Tibial nerve (tissue), 4 donors: ENCODE data around the gene SRGAP3. TPM values are rescaled to one million over a fixed set of nuclear protein-coding genes. Genes with fewer than 3 reads are reported as not detected.

ENCODE experiments used
- DNase-seq, 2 donors: peaks; one replicate each; pipeline ENCODE4 v3.0.0-alpha.2; 2019; ENCODE audit warnings: low spot score in 2 of 2
- H3K27ac ChIP-seq, 4 donors: fragments of 200-600 bp; sonication (generic) in 3 of 4; one replicate each; pipeline ENCODE4 v1.5.1; 2017 to 2019; ENCODE audit warnings: mild to moderate bottlenecking in 1 of 4
- H3K27me3 ChIP-seq, 2 donors: fragments of 200-600 bp; sonication (generic) in 1 of 2; one replicate each; pipeline versions ENCODE4 v1.5.1 to v1.6.0; 2017 to 2019
- H3K36me3 ChIP-seq, 3 donors: fragments of 200-600 bp; sonication (generic); one replicate each; pipeline ENCODE4 v1.5.1; 2018 to 2019
- H3K4me1 ChIP-seq, 4 donors: fragments of 200-600 bp; sonication (generic) in 3 of 4; one replicate each; pipeline ENCODE4 v1.5.1; 2017 to 2019
- H3K4me3 ChIP-seq, 4 donors: fragments of 200-600 bp; sonication (generic) in 3 of 4; one replicate each; pipeline ENCODE4 v1.5.1; 2017 to 2019; ENCODE audit warnings: mild to moderate bottlenecking in 1 of 4, moderate library complexity in 1 of 4
- H3K9me3 ChIP-seq, 4 donors: fragments of 200-600 bp; sonication (generic) in 3 of 4; one replicate each; pipeline ENCODE4 v1.5.1; 2017 to 2019
- EP300 ChIP-seq, 2 donors: sonication (generic); formaldehyde crosslinking; IDR thresholded peaks; one replicate each; pipeline ENCODE4 v1.6.1; 2017; ENCODE audit warnings: antibody characterized with exemption in 2 of 2, mild to moderate bottlenecking in 1 of 2
- POLR2A ChIP-seq, 2 donors: fragments of 450-650 bp; IDR thresholded peaks; one replicate each; pipeline ENCODE4 v1.6.1; 2017; ENCODE audit warnings: antibody characterized with exemption in 2 of 2, mild to moderate bottlenecking in 2 of 2, moderate library complexity in 2 of 2
- WGBS, 2 donors: methylation state at CpG; one replicate each; pipeline ENCODE4 v1.1.5; 2018; 5-methylcytosine and 5-hydroxymethylcytosine counted together
- total RNA-seq, 4 donors: library from RNA; depleted of rRNA; stranded (reverse); fragments of >200 nt; gene quantifications; one replicate each; pipeline ENCODE4 v1.1.0, GENCODE V29; 2016
- TF ChIP-seq, protein P1 (sequence below), 5 experiments: fragments of 200-600 bp in 3 of 5; fragments of 450-650 bp in 2 of 5; sonication (generic) in 3 of 5; IDR thresholded peaks; one replicate each; pipeline ENCODE4 v1.5.1; 2016 to 2019; ENCODE audit warnings: antibody characterized with exemption in 5 of 5, mild to moderate bottlenecking in 3 of 5, moderate library complexity in 2 of 5

Gene SRGAP3
- total RNA-seq, 4 donors from 2014 or later: 11.7 to 18.0 (median 15.1) TPM

DNA sequence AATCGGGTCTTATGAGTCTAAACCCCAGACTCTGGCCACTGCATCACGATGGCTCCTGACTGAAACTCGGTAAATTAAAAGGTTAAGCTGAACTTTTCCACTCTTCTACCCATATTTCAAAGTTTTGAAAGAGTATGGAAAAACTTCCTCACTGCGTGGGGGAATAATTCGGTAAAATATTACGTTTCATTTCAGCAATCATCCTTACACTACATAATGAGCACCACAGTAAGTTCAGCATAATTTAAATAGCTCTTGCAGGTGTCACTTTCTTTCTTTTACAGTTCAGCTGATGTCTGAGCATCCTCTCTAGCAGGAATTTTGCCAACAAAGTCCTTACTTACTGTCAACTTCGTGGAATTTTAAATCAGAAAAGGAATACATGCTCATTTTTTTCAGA lies 17.5 kb downstream of the SRGAP3 start:
- Histone ChIP-seq H3K27me3 (no peaks in the 10 kb centered on the region), H3K9me3 (no peaks in the 10 kb centered on the region), H3K36me3 (no peaks in the 10 kb centered on the region), H3K4me1 (peaks cover 0 to 20% (median 8%) of the 10 kb centered on the region in 4 donors), H3K4me3 (no peak overlapping the region), H3K27ac (peak overlapping the region in 1 of 4 donors; percentile 16)
- no peak for DNase-seq
- 48 to 52% methylated on average over 7 of the region's 7 CpGs for WGBS, 2 donors
- TF ChIP-seq EP300 (IDR thresholded peaks at IDR 0.05) (no peak), POLR2A (IDR thresholded peaks at IDR 0.05) (no peak)
- TF ChIP-seq, protein P1, sequence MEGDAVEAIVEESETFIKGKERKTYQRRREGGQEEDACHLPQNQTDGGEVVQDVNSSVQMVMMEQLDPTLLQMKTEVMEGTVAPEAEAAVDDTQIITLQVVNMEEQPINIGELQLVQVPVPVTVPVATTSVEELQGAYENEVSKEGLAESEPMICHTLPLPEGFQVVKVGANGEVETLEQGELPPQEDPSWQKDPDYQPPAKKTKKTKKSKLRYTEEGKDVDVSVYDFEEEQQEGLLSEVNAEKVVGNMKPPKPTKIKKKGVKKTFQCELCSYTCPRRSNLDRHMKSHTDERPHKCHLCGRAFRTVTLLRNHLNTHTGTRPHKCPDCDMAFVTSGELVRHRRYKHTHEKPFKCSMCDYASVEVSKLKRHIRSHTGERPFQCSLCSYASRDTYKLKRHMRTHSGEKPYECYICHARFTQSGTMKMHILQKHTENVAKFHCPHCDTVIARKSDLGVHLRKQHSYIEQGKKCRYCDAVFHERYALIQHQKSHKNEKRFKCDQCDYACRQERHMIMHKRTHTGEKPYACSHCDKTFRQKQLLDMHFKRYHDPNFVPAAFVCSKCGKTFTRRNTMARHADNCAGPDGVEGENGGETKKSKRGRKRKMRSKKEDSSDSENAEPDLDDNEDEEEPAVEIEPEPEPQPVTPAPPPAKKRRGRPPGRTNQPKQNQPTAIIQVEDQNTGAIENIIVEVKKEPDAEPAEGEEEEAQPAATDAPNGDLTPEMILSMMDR (IDR thresholded peaks at IDR 0.05): no peak

DNA sequence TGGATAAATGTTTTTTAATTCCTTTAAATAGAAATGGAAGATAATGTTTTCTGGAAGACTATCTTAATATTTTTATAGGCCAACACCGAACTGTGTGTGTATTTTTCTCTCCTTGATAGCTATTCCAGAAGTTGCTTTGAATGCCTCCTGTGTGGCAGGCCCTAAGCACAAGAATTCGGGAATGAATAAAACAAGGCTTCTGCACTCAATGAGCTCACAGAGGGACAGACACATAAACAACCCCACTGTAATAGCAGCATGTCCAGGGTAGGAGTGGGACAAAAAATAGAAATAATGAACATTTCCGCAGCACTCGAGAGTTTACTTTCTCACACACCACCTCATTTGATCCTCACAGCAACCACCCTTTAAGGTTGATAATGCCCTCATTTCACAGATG lies 18.0 kb downstream of the SRGAP3 start:
- WGBS, 2 donors: 27 to 40% methylated on average over 4 of the region's 4 CpGs
- Histone ChIP-seq H3K36me3 (no peaks in the 10 kb centered on the region), H3K27ac (peak overlapping the region in 1 of 4 donors; percentile 16), H3K4me3 (no peak overlapping the region), H3K4me1 (peaks cover 0 to 20% (median 8%) of the 10 kb centered on the region in 4 donors), H3K27me3 (no peaks in the 10 kb centered on the region), H3K9me3 (no peaks in the 10 kb centered on the region)
- TF ChIP-seq, protein P1 (IDR thresholded peaks at IDR 0.05): no peak
- TF ChIP-seq EP300 (IDR thresholded peaks at IDR 0.05) (no peak), POLR2A (IDR thresholded peaks at IDR 0.05) (no peak)
- no peak for DNase-seq

DNA sequence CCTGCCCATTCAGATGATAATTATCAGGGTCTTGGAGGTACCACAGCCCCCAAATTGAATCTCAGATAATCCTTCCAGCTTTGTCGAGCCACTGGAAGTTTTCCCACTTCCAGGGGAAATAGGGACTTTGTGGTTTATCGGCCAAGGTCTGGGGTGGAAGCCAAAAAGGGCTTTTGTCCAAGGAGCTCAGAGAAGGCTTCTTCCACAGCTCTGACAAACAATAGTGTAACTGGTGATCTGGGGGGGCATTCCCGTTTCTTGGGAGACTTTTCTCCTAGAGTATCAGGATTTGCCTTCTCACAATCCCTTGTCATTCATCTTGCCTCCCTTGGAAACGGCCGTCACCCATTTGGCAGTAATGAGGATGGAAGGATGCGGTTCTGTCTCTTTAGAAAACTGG lies 18.4 kb downstream of the SRGAP3 start:
- H3K27me3 ChIP-seq: no peaks in the 10 kb centered on the region
- H3K4me1 ChIP-seq: peaks cover 0 to 20% (median 8%) of the 10 kb centered on the region in 4 donors
- no peak overlapping the region for H3K4me3 ChIP-seq
- TF ChIP-seq POLR2A (IDR thresholded peaks at IDR 0.05): no peak
- no peak for TF ChIP-seq EP300 (IDR thresholded peaks at IDR 0.05)
- TF ChIP-seq, protein P1 (IDR thresholded peaks at IDR 0.05): no peak
- DNase-seq: no peak
- no peak overlapping the region for H3K27ac ChIP-seq
- H3K9me3 ChIP-seq: no peaks in the 10 kb centered on the region
- H3K36me3 ChIP-seq: no peaks in the 10 kb centered on the region
- WGBS, 2 donors: 21 to 24% methylated on average over 6 of the region's 6 CpGs

DNA sequence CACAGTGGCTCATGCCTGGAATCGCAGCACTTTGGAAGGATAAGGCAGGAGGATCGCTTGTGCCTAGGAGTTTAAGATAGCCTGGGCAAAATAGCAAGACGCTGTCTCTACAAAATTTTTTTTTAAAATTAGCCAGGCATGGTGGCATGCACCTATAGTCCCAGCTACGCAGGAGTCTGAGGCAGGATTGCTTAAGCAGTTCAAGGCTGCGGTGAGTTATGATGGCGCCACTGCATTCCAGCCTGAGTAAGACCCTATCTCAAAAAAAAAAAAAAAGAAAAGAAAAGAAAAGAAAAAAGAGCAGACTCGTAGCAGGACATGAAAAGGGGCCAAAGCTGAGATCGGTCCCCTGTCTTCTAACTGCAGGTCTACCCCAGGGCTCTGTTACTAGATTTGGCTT lies 18.9 kb downstream of the SRGAP3 start:
- H3K4me1 ChIP-seq: peaks cover 0 to 20% (median 8%) of the 10 kb centered on the region in 4 donors
- WGBS, 2 donors: 76 to 85% methylated on average over 8 of the region's 8 CpGs
- H3K4me3 ChIP-seq: no peak overlapping the region
- no peaks in the 10 kb centered on the region for H3K36me3 ChIP-seq
- H3K27me3 ChIP-seq: no peaks in the 10 kb centered on the region
- TF ChIP-seq, protein P1 (IDR thresholded peaks at IDR 0.05): no peak
- TF ChIP-seq POLR2A (IDR thresholded peaks at IDR 0.05) (no peak), EP300 (IDR thresholded peaks at IDR 0.05) (no peak)
- DNase-seq: no peak
- no peak overlapping the region for H3K27ac ChIP-seq
- H3K9me3 ChIP-seq: no peaks in the 10 kb centered on the region

- Histone ChIP-seq H3K4me1 (peaks cover 0 to 20% (median 8%) of the 10 kb centered on the region in 4 donors), H3K4me3 (no peak overlapping the region), H3K36me3 (no peaks in the 10 kb centered on the region), H3K27ac (no peak overlapping the region), H3K9me3 (no peaks in the 10 kb centered on the region), H3K27me3 (no peaks in the 10 kb centered on the region)
- WGBS, 2 donors: 80 to 84% methylated on average over 7 of the region's 7 CpGs
- DNase-seq: no peak
- TF ChIP-seq, protein P1 (IDR thresholded peaks at IDR 0.05): no peak
- TF ChIP-seq EP300 (IDR thresholded peaks at IDR 0.05) (no peak), POLR2A (IDR thresholded peaks at IDR 0.05) (no peak)
These were observed 19.6 kb downstream of the SRGAP3 start for GRCh38 chr3:9229879-9230278.
